Measurements from ENCODE around the gene SEPTIN12. TPM values are rescaled to one million over a fixed set of nuclear protein-coding genes. Genes with fewer than 3 reads are reported as not detected.

SEPTIN12 gene
- polyA plus RNA-seq, 1 donor from 2014 or later, result 1.8 TPM

- no peaks in the 10 kb centered on the region for H3K9me2 ChIP-seq (ENCODE audit: insufficient read depth, low read length)
- no peaks in the 10 kb centered on the region for H3K36me3 ChIP-seq (ENCODE audit: insufficient read depth, low read length)
- no peaks in the 10 kb centered on the region for H3K27me3 ChIP-seq (ENCODE audit: insufficient read depth, low read depth, low read length)
- H3K79me2 ChIP-seq (replicated peaks; ENCODE audit: insufficient read depth, low read length), result no peaks in the 10 kb centered on the region
- TF ChIP-seq POLR2AphosphoS5 (IDR thresholded peaks at IDR 0.05) (no peak), RAD21 (conservative IDR thresholded peaks at IDR 0.05) (no peak), EZH2 (IDR thresholded peaks at IDR 0.05; ENCODE audit: borderline replicate concordance, insufficient read depth, low read length, poor library complexity, severe bottlenecking) (no peak), REST (IDR thresholded peaks at IDR 0.05; ENCODE audit: borderline replicate concordance) (no peak)
- no peak overlapping the region for H3K9ac ChIP-seq (ENCODE audit: low read length)
- H3K9me3 ChIP-seq (ENCODE audit: low read length), result no peaks in the 10 kb centered on the region
- H4K20me1 ChIP-seq (ENCODE audit: insufficient read depth), result no peaks in the 10 kb centered on the region
- no peak overlapping the region for H2AFZ ChIP-seq (ENCODE audit: low read depth, low read length)
- no peak overlapping the region for H3K4me2 ChIP-seq (ENCODE audit: low read length)
- H3F3A ChIP-seq (ENCODE audit: insufficient read depth, low read length, poor library complexity, severe bottlenecking), result no peaks in the 10 kb centered on the region
- H3K27ac ChIP-seq (ENCODE audit: low read length), result no peak overlapping the region
- H3K4me3 ChIP-seq (ENCODE audit: low read length), result no peak overlapping the region
Observed at GRCh38 chr16:4831616-4832015, 43.5 kb upstream of the SEPTIN12 start.

GRCh38 chr16:4830408-4830807, 42.3 kb upstream of the SEPTIN12 start:
- no peak overlapping the region for H3K9ac ChIP-seq (ENCODE audit: low read length)
- no peaks in the 10 kb centered on the region for H3F3A ChIP-seq (ENCODE audit: insufficient read depth, low read length, poor library complexity, severe bottlenecking)
- no peak for TF ChIP-seq SMC3 (conservative IDR thresholded peaks at IDR 0.05; ENCODE audit: poor library complexity)
- no peak for TF ChIP-seq MXI1 (conservative IDR thresholded peaks at IDR 0.05; ENCODE audit: poor library complexity, severe bottlenecking)
- no peak for TF ChIP-seq EP300 (conservative IDR thresholded peaks at IDR 0.05; ENCODE audit: poor library complexity, severe bottlenecking)
- no peak for TF ChIP-seq RAD21 (conservative IDR thresholded peaks at IDR 0.05)
- TF ChIP-seq TAF1 (IDR thresholded peaks at IDR 0.05; ENCODE audit: low read depth), result no peak
- no peak for TF ChIP-seq REST (IDR thresholded peaks at IDR 0.05; ENCODE audit: borderline replicate concordance)
- TF ChIP-seq CTCF (IDR thresholded peaks at IDR 0.05; ENCODE audit: poor library complexity, severe bottlenecking), result no peak
- no peak for TF ChIP-seq EZH2 (IDR thresholded peaks at IDR 0.05; ENCODE audit: borderline replicate concordance, insufficient read depth, low read length, poor library complexity, severe bottlenecking)
- TF ChIP-seq POLR2AphosphoS5 (IDR thresholded peaks at IDR 0.05), result no peak
- H4K20me1 ChIP-seq (ENCODE audit: insufficient read depth), result no peaks in the 10 kb centered on the region
- no peak overlapping the region for H3K4me2 ChIP-seq (ENCODE audit: low read length)
- H3K79me2 ChIP-seq (replicated peaks; ENCODE audit: insufficient read depth, low read length), result no peaks in the 10 kb centered on the region
- H2AFZ ChIP-seq (ENCODE audit: low read depth, low read length), result no peak overlapping the region
- H3K9me3 ChIP-seq (ENCODE audit: low read length), result no peaks in the 10 kb centered on the region
- no peaks in the 10 kb centered on the region for H3K9me2 ChIP-seq (ENCODE audit: insufficient read depth, low read length)
- H3K4me3 ChIP-seq (ENCODE audit: low read length), result no peak overlapping the region
- H3K36me3 ChIP-seq (ENCODE audit: insufficient read depth, low read length), result no peaks in the 10 kb centered on the region
- H3K27me3 ChIP-seq (ENCODE audit: insufficient read depth, low read depth, low read length), result no peaks in the 10 kb centered on the region
- H3K27ac ChIP-seq (ENCODE audit: low read length), result no peak overlapping the region

Data from neural cell (in vitro differentiated cells).